Duodenal mucosa (tissue), 2 donors: ENCODE data around the gene CDCA4.
A peak's percentile ranks its signal among the peaks of the same experiment; 100 is the strongest.

Experiments used
- H3K27ac ChIP-seq: one replicate; pipeline ENCODE4 v1.7.0; 2013; ENCODE audit warnings: low read depth, low read length
- H3K27me3 ChIP-seq, 2 donors: one replicate each; pipeline ENCODE4 v1.7.0; 2013; ENCODE audit warnings: low read length in 2 of 2, control low read depth in 1 of 2; ENCODE audit not compliant: insufficient read depth in 2 of 2, control insufficient read depth in 1 of 2
- H3K36me3 ChIP-seq, 2 donors: one replicate each; pipeline ENCODE4 v1.7.0; 2013; ENCODE audit warnings: low read length in 2 of 2, control low read depth in 1 of 2; ENCODE audit not compliant: insufficient read depth in 2 of 2, control insufficient read depth in 1 of 2
- H3K4me1 ChIP-seq, 2 donors: one replicate each; pipeline ENCODE4 v1.7.0; 2013; ENCODE audit warnings: low read length in 2 of 2, control low read depth in 1 of 2; ENCODE audit not compliant: insufficient read depth in 2 of 2, control insufficient read depth in 1 of 2
- H3K4me3 ChIP-seq, 2 donors: one replicate each; pipeline ENCODE4 v1.7.0; 2013; ENCODE audit warnings: low read length in 2 of 2, low read depth in 1 of 2
- H3K9ac ChIP-seq, 2 donors: one replicate each; pipeline ENCODE4 v1.7.0; 2013; ENCODE audit warnings: low read length in 2 of 2, low read depth in 1 of 2
- H3K9me3 ChIP-seq, 2 donors: one replicate each; pipeline ENCODE4 v1.7.0; 2013; ENCODE audit warnings: low read length in 2 of 2, control low read depth in 1 of 2; ENCODE audit not compliant: control insufficient read depth in 1 of 2

The CDCA4 gene

DNA sequence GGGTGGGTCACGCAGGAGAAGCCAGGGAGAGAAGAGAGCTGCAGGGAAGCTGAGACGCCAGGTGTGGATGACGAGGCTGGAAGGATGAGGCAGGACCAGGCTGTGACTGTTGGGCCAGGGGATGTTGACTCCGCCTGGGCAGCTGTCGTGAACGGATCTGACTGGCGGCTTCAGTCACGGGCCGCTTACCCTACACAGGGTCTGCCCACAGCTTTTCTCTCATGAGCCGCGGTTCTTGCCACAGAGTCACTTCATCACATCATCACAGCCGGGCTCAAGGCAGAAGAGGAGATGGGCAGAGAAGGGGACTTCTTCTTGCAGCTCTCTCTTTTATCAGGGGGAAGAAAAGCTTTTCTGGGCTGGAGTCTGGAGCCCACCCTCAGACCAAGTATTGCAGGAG lies 27.6 kb downstream of the CDCA4 start:
- H3K4me1 ChIP-seq: no peaks in the 10 kb centered on the region
- H3K36me3 ChIP-seq: peaks cover 0 to 3% of the 10 kb centered on the region in 2 donors
- no peak overlapping the region for H3K27ac ChIP-seq
- H3K9ac ChIP-seq: no peak overlapping the region
- no peaks in the 10 kb centered on the region for H3K9me3 ChIP-seq
- H3K27me3 ChIP-seq: no peaks in the 10 kb centered on the region
- no peak overlapping the region for H3K4me3 ChIP-seq

DNA sequence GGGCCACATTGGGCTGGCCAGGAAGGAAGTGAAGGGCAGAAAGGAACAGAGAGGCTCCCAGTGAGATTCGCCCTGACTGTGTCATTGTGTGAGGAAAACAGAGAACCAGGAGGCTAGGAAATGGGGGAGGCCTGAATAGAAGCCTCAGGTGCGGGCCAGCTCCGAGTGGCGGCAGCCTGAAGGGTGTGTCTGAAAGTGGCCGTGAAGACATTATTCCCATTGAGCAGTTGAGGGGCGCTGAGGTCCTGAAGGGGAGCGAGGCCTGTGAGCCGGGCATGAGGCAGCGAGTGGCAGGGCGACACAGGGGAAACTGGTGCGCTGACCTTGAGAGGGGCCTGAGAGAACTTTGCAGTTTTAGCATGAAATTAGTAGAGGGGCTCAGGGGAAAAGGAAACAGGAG lies 28.4 kb downstream of the CDCA4 start:
- Histone ChIP-seq H3K9me3 (no peaks in the 10 kb centered on the region), H3K4me1 (no peaks in the 10 kb centered on the region), H3K9ac (no peak overlapping the region), H3K27me3 (no peaks in the 10 kb centered on the region), H3K36me3 (peaks cover 0 to 3% of the 10 kb centered on the region in 2 donors), H3K27ac (no peak overlapping the region), H3K4me3 (no peak overlapping the region)

DNA sequence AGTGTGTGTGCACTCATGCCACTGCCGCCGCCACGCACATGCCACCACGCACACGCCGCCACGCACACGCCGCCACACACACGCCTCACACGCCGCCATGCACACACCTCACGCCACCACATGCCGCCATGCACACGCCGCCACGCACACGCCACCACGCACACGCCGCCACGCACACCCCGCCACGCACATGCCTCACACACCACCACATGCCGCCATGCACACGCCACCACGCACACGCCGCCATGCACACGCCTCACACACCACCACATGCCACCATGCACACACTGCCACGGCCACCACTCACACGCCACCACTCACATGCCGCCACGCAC lies 29.0 kb downstream of the CDCA4 start:
- Histone ChIP-seq H3K9ac (no peak overlapping the region), H3K36me3 (peaks cover 0 to 3% of the 10 kb centered on the region in 2 donors), H3K4me1 (peaks cover under 1 to 4% of the 10 kb centered on the region in 2 donors), H3K27ac (no peak overlapping the region), H3K9me3 (no peaks in the 10 kb centered on the region), H3K27me3 (no peaks in the 10 kb centered on the region), H3K4me3 (no peak overlapping the region)

DNA sequence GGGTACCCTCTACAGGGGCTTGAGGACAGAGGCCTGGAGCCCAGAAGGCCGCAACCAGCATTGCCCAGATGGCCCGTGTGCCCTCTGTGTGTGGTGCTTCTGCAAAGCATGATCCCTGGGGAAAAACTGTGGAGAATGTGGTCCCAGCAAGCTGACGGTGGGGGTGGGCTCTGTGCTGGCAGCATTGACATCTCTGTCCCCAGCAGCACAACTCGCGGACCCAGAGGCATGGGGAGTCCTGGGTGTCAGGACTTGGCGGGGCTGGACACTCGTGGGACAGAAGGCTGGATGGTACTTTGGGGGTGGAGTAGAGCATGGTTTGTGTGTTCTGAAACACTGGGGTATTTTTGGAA lies 31.0 kb downstream of the CDCA4 start:
- Histone ChIP-seq H3K27ac (no peak overlapping the region), H3K9me3 (no peaks in the 10 kb centered on the region), H3K4me1 (peaks cover 7 to 10% of the 10 kb centered on the region in 2 donors), H3K36me3 (peaks cover 0 to 3% of the 10 kb centered on the region in 2 donors), H3K27me3 (no peaks in the 10 kb centered on the region), H3K4me3 (no peak overlapping the region), H3K9ac (no peak overlapping the region)

DNA sequence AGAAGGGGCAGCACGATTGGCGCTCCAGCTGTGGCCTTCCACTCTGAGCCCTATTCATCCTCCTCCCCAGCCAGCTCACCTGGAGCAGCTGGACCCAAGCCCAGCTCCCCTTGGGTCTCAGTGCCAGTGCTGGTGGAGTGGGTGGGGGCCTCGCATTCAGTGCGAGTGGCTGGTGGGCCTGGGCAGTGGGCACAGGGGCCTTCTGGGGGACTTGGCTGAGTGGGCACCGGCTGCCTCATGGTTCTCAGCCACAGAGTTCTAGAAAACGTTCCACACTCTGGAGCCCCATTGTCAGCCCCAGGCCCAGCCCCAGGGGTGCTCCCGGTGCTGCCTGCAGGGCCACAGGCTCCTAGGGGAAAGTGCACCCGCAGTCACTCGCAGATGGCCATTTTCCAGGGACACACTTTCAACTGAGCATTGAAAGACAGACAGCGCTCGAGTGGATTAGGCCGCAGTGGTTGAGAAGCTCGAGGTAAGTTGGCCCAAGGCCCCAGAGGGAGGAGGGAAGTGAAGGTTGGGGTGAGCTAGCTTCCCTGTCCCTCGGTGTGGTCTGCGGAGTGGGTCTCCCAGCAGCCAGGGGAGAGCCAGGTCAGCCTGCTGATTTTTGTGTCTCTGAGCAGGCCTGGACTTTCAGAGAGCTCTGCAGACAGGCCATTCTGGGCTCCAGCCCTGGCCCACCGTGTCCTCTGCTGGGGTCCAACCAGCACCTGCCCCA lies 31.5 kb downstream of the CDCA4 start:
- Histone ChIP-seq H3K36me3 (peaks cover 0 to 3% of the 10 kb centered on the region in 2 donors), H3K9ac (no peak overlapping the region), H3K27ac (no peak overlapping the region), H3K27me3 (no peaks in the 10 kb centered on the region), H3K4me1 (peaks cover 7 to 10% of the 10 kb centered on the region in 2 donors), H3K4me3 (no peak overlapping the region), H3K9me3 (no peaks in the 10 kb centered on the region)

DNA sequence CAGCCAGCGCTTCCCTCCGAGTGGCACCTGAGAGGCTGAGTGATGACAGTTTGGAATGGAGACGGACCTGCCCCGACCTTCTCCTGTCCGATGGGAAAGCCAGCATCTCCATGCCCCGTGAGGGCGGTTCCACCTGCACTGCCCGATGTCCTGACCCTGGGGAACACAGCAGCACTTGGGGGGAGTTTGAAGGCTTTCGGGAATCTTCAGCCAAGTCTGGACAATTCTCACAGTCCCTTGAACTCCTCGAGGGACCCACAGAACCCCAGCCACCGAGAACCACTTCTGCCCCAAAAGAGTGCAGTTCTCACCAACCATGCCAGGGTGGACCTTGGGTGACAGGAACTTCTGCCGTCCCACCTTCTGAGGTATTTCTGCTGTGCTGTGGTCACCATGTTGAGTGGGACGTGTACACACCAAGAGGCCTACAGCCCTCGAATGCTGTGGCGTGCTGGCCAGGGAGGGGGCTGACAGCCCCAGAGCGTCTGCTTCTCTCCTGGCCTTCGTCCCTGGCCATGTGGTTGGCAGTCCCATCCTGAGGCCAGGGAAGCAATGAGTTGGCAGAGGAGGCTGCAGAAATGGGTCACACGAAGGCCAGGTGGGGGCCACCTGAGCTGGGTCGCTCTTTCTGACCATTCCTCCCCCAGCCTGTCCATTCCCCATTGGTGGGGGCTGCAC lies 34.3 kb downstream of the CDCA4 start:
- H3K9me3 ChIP-seq: no peaks in the 10 kb centered on the region
- H3K4me3 ChIP-seq: peak overlapping the region; percentile 66 to 74
- H3K4me1 ChIP-seq: peaks cover 7 to 10% of the 10 kb centered on the region in 2 donors
- H3K9ac ChIP-seq: peak overlapping the region; percentile 52 to 66
- H3K27ac ChIP-seq: no peak overlapping the region
- no peaks in the 10 kb centered on the region for H3K36me3 ChIP-seq
- H3K27me3 ChIP-seq: no peaks in the 10 kb centered on the region

DNA sequence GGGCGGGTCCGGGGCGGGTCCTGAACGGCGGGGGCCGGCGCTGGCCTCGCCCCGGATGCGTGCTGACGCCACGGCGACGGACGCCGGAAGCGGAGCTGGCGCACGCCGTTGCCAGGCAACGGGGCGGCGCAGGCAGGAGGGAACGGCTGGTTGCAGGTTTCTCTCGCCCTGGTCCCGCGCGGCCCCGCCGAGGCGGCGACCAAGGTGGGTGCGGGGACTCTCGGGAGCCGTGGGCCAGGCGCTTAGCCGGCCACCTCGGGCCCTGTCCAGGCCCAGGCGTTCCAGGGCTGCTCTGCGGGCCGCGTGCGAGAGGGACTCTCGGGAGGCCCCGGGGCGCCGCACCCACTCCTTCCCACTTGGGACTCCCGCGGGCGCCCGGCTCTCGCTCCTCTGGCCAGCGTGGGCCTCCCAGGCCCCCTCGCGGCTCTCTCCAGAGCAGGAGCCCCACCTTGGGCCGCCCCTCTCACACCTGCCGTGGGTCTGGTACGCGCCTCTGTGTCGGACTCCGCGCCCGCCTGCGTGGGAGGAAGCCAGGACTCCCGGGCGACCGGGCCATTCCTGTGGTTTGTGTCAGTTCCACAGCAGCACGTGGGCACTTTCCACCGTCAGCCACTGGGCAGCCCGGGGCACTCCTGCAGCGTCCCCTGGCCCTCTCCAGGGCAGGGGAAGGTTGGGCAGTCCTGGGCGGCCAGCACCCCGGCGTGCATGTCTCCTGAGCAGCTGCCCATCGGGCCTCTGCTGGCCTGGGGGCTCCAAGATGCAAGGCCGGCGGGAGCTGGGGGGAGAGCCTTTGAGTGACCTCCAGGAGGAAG lies 35.0 kb downstream of the CDCA4 start, which contains the start of gene CLBA1:
Gene CLBA1 (plus strand): TSS at position 114 of the 812 bp plus-strand sequence. CDS start 644 bp downstream, at position 758.
- Histone ChIP-seq H3K4me1 (peaks cover 7 to 10% of the 10 kb centered on the region in 2 donors), H3K9me3 (no peaks in the 10 kb centered on the region), H3K36me3 (no peaks in the 10 kb centered on the region), H3K27ac (no peak within 1 kb of the TSS), H3K27me3 (no peaks in the 10 kb centered on the region), H3K9ac (peak within 1 kb of the TSS; percentile 52 to 66), H3K4me3 (peak within 1 kb of the TSS; percentile 66 to 74)

DNA sequence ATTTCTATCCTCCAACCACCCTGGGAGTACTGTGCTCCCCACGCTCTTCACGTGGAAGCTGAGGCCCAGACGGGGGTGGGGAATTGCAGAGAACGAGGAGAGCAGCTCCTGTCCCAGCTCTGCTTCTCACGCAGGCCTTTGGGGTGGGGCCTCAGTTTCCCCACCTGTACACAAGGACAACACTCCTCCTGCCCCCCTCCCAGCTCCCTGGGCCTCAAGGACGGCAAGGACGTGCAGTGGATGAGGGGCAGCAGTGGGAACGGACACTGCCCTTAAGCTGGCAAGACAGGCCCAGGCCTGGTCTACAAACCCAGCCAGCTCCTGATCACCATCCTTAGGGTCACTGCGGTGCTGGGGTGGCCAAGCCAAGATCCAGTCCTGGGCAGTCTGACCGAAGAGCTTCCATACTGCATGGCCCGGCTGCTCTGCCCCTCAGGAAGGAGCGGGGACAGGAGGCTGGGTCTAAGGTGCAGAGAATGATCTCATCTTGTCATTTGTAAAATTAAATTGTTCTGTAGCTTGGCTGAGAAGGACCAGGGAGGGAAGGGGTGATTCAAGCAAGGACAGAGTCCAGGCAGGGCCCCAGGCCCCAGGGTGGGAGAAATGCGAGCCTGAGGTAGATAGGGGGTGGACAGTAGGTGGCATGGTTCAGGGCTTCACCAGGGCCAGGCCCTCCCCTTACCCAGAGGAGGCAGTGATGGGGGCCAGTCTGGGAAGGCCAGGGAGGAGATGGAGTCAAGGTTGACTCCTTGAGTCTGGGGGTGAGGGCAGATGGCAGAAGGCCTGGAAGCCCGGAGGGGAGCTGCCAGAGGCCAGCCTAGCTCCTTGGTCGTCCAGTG lies 36.6 kb downstream of the CDCA4 start:
- Histone ChIP-seq H3K4me1 (peaks cover 7 to 10% of the 10 kb centered on the region in 2 donors), H3K27ac (no peak overlapping the region), H3K27me3 (peaks cover 0 to 8% of the 10 kb centered on the region in 2 donors), H3K36me3 (no peaks in the 10 kb centered on the region), H3K9ac (no peak overlapping the region), H3K9me3 (no peaks in the 10 kb centered on the region), H3K4me3 (no peak overlapping the region)

DNA sequence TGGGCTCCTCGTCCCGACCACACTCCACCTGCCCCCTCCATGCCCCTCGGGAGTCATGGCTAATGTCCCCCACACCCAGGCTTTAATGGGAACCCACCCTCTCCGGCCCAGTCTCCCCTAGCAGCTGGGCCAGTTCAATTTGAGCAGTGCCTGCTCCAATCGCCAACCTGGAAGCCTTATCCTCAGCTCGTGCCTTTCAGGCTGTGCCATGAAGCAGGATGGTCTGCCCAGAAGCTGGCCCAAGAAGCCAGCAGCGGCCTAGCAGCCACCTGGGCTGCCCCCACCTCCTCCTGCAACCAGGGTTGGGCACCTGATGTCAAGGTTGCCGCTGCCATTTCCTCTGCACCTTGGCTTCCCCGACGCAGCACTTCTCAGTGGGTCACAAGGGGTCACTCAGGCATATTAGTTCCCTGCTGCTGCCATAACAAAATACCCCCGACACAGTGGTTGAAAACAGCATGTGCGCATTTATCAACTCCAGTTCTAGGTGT lies 37.6 kb downstream of the CDCA4 start:
- Histone ChIP-seq H3K4me3 (no peak overlapping the region), H3K36me3 (no peaks in the 10 kb centered on the region), H3K9ac (no peak overlapping the region), H3K9me3 (no peaks in the 10 kb centered on the region), H3K27ac (no peak overlapping the region), H3K4me1 (peaks cover 7 to 10% of the 10 kb centered on the region in 2 donors), H3K27me3 (peaks cover 8 to 9% of the 10 kb centered on the region in 2 donors)
